H1 (cell line): Measurements from ENCODE around the gene BRICD5. TPM values are rescaled to one million over a fixed set of nuclear protein-coding genes. Genes with fewer than 3 reads are reported as not detected.
A peak's percentile ranks its signal among the peaks of the same experiment; 100 is the strongest.

ENCODE experiments used
- CTCF ChIA-PET: fragments of 300-600 bp; sonication (Branson Sonifier 250); formaldehyde crosslinking; loops from one replicate; lab custom pipeline; 2021; ENCODE audit not compliant: partially characterized antibody; lab: Charles Lee
- POLR2A ChIA-PET: fragments of 300-600 bp; sonication (Branson Sonifier 250); formaldehyde crosslinking; loops from one replicate; lab custom pipeline; 2021; ENCODE audit warnings: inconsistent platforms; ENCODE audit not compliant: partially characterized antibody; lab: Charles Lee
- DNase-seq, 2 experiments: peaks; one replicate each; pipeline versions ENCODE4 v3.0.0 to v3.0.0-alpha.2; 2010 to 2022; ENCODE audit warnings: low spot score in 2 of 2, low read depth in 1 of 2, mixed read lengths in 1 of 2
- FAIRE-seq: peaks from 2 replicates; lab custom pipeline; 2011; peaks lifted over from hg19 to GRCh38; lab: Jason Lieb, UNC
- H2AFZ ChIP-seq: 2 replicates; pipeline ENCODE4 v1.8.1; 2012; ENCODE audit warnings: low read length, inconsistent platforms
- H2AK5ac ChIP-seq: 2 replicates; pipeline ENCODE4 v1.6.1; 2013; ENCODE audit warnings: low read depth, low read length
- H2BK120ac ChIP-seq: replicated peaks from 2 replicates; pipeline ENCODE3; 2013; ENCODE audit warnings: low read depth, low read length, inconsistent platforms
- H2BK12ac ChIP-seq: 2 replicates; pipeline ENCODE4 v1.6.1; 2013; ENCODE audit warnings: low read depth, low read length
- H2BK15ac ChIP-seq: 2 replicates; pipeline ENCODE4 v1.6.1; 2013; ENCODE audit warnings: low read length
- H2BK20ac ChIP-seq: 2 replicates; pipeline ENCODE4 v1.6.1; 2013; ENCODE audit warnings: low read length
- H2BK5ac ChIP-seq: 2 replicates; pipeline ENCODE4 v1.6.1; 2013; ENCODE audit warnings: low read depth, low read length
- H3K14ac ChIP-seq: 2 replicates; pipeline ENCODE4 v1.6.1; 2013; ENCODE audit warnings: inconsistent platforms; ENCODE audit not compliant: insufficient read length
- H3K18ac ChIP-seq: 2 replicates; pipeline ENCODE4 v1.6.1; 2013; ENCODE audit warnings: low read length; ENCODE audit errors: extremely low read depth
- H3K23ac ChIP-seq: 2 replicates; pipeline ENCODE4 v1.6.1; 2013; ENCODE audit warnings: inconsistent platforms; ENCODE audit not compliant: insufficient read length
- H3K23me2 ChIP-seq: 2 replicates; pipeline ENCODE4 v1.6.1; 2013; ENCODE audit warnings: low read depth, low read length
- H3K27ac ChIP-seq: 2 replicates; pipeline ENCODE4 v1.6.1; 2011; ENCODE audit warnings: low read depth, low read length, inconsistent platforms
- H3K27me3 ChIP-seq, 4 experiments: replicated peaks in 1 of 4; 1 replicate in 1 of 4; 2 replicates in 3 of 4; pipeline versions ENCODE4 v1.6.1 to v1.8.1; 2011 to 2013; ENCODE audit warnings: low read length in 3 of 4, mild to moderate bottlenecking in 3 of 4, inconsistent platforms in 2 of 4, mixed read lengths in 2 of 4, moderate library complexity in 1 of 4; ENCODE audit not compliant: control insufficient read depth in 3 of 4, insufficient read depth in 3 of 4; ENCODE audit errors: extremely low read depth in 1 of 4
- H3K36me3 ChIP-seq, 4 experiments: 2 replicates each; pipeline versions ENCODE4 v1.6.1 to v1.8.1; 2011 to 2013; ENCODE audit warnings: mild to moderate bottlenecking in 4 of 4, low read length in 3 of 4, moderate library complexity in 2 of 4, control low read depth in 1 of 4, inconsistent platforms in 1 of 4; ENCODE audit not compliant: insufficient read depth in 4 of 4, control insufficient read depth in 2 of 4
- H3K4ac ChIP-seq: replicated peaks from 2 replicates; pipeline ENCODE3; 2013; ENCODE audit warnings: low read length, low read depth, mixed read lengths, inconsistent platforms; ENCODE audit not compliant: insufficient read length
- H3K4me1 ChIP-seq, 4 experiments: replicated peaks in 1 of 4; 1 replicate in 1 of 4; 2 replicates in 3 of 4; pipeline versions ENCODE4 v1.6.1 to v1.8.1; 2011 to 2013; ENCODE audit warnings: low read length in 3 of 4, inconsistent platforms in 2 of 4, mixed read lengths in 1 of 4; ENCODE audit not compliant: insufficient read depth in 4 of 4, control insufficient read depth in 3 of 4
- H3K4me2 ChIP-seq, 2 experiments: 2 replicates each; pipeline versions ENCODE4 v1.6.1 to v1.8.1; 2011 to 2013; ENCODE audit warnings: low read depth in 2 of 2, low read length in 2 of 2, control low read depth in 1 of 2, inconsistent platforms in 1 of 2, mild to moderate bottlenecking in 1 of 2; ENCODE audit not compliant: insufficient read depth in 1 of 2
- H3K4me3 ChIP-seq, 4 experiments: fragments of 200-600, 300-600 bp in 1 of 4; sonication (generic), shearing (Covaris generic), sonication (Bioruptor Twin) in 1 of 4; 2 replicates each; pipeline versions ENCODE4 v1.5.1 to v1.8.1; 2011 to 2016; ENCODE audit warnings: low read length in 4 of 4, low read depth in 3 of 4, control low read depth in 2 of 4, inconsistent platforms in 2 of 4, mild to moderate bottlenecking in 2 of 4, mixed read lengths in 1 of 4, moderate library complexity in 1 of 4; ENCODE audit not compliant: insufficient read depth in 2 of 4; ENCODE audit errors: extremely low read depth in 1 of 4
- H3K56ac ChIP-seq: replicated peaks from 2 replicates; pipeline ENCODE3; 2013; ENCODE audit warnings: low read depth, mild to moderate bottlenecking, mixed read lengths, low read length, inconsistent platforms; ENCODE audit not compliant: insufficient read length
- H3K79me1 ChIP-seq: 2 replicates; pipeline ENCODE4 v1.6.1; 2013; ENCODE audit warnings: low read depth, low read length, control low read depth
- H3K79me2 ChIP-seq, 2 experiments: 2 replicates each; pipeline versions ENCODE4 v1.6.1 to v1.8.1; 2012 to 2013; ENCODE audit warnings: low read length in 2 of 2, mild to moderate bottlenecking in 2 of 2, inconsistent platforms in 1 of 2; ENCODE audit not compliant: insufficient read depth in 2 of 2, control insufficient read depth in 1 of 2
- H3K9ac ChIP-seq, 4 experiments: replicated peaks in 1 of 4; 1 replicate in 1 of 4; 2 replicates in 3 of 4; pipeline versions ENCODE4 v1.6.1 to v1.8.1; 2011 to 2013; ENCODE audit warnings: low read depth in 3 of 4, low read length in 3 of 4, control low read depth in 2 of 4, mild to moderate bottlenecking in 2 of 4, moderate library complexity in 2 of 4, inconsistent platforms in 1 of 4; ENCODE audit errors: extremely low read depth in 1 of 4
- H3K9me3 ChIP-seq, 2 experiments: 2 replicates each; pipeline versions ENCODE4 v1.6.1 to v1.8.1; 2012 to 2013; ENCODE audit warnings: mild to moderate bottlenecking in 2 of 2, moderate library complexity in 2 of 2, control low read depth in 1 of 2, inconsistent platforms in 1 of 2, low read depth in 1 of 2, low read length in 1 of 2, mixed read lengths in 1 of 2; ENCODE audit not compliant: insufficient read depth in 2 of 2
- H4K20me1 ChIP-seq, 2 experiments: replicated peaks in 1 of 2; 2 replicates each; pipeline versions ENCODE3 to v1.8.1; 2011 to 2013; ENCODE audit warnings: inconsistent platforms in 2 of 2, low read length in 2 of 2, mild to moderate bottlenecking in 1 of 2; ENCODE audit not compliant: insufficient read depth in 2 of 2, control insufficient read depth in 1 of 2
- H4K5ac ChIP-seq: 2 replicates; pipeline ENCODE4 v1.6.1; 2013; ENCODE audit warnings: low read length, low read depth, mixed read lengths, inconsistent platforms; ENCODE audit not compliant: insufficient read length
- H4K8ac ChIP-seq: 2 replicates; pipeline ENCODE4 v1.8.0; 2013; ENCODE audit warnings: mild to moderate bottlenecking, moderate library complexity, low read length, inconsistent platforms; ENCODE audit not compliant: insufficient read depth; ENCODE audit errors: extremely low read depth
- H4K91ac ChIP-seq: replicated peaks from 2 replicates; pipeline ENCODE3; 2013; ENCODE audit warnings: low read length, mixed read lengths, inconsistent platforms; ENCODE audit not compliant: insufficient read length
- BACH1 ChIP-seq: IDR thresholded peaks from 2 replicates; pipeline ENCODE4 v1.6.1; 2012; ENCODE audit warnings: low read length, improper control_type of control experiment
- CBX8 ChIP-seq: fragments of 300-800, 300-1000 bp; sonication (generic); IDR thresholded peaks from 2 replicates; pipeline ENCODE4 v1.7.1; 2016; ENCODE audit warnings: low read depth, low read length, borderline replicate concordance
- E2F6 ChIP-seq: IDR thresholded peaks from 2 replicates; pipeline ENCODE4 v1.6.1; 2012; ENCODE audit warnings: inconsistent platforms
- EGR1 ChIP-seq: IDR thresholded peaks from 2 replicates; pipeline ENCODE4 v1.6.1; 2011; ENCODE audit warnings: low read depth, low read length, borderline replicate concordance
- NRF1 ChIP-seq: IDR thresholded peaks from 2 replicates; pipeline ENCODE4 v1.6.1; 2011; ENCODE audit warnings: mild to moderate bottlenecking, low read depth, low read length, improper control_type of control experiment
- RBBP5 ChIP-seq: IDR thresholded peaks from 2 replicates; pipeline ENCODE4 v1.7.1; 2012; ENCODE audit warnings: low read depth, mild to moderate bottlenecking, inconsistent platforms, low read length, moderate library complexity, borderline replicate concordance
- SIX5 ChIP-seq: IDR thresholded peaks from 2 replicates; pipeline ENCODE4 v1.6.1; 2011; ENCODE audit warnings: mild to moderate bottlenecking, low read depth, low read length
- SP1 ChIP-seq: IDR thresholded peaks from 2 replicates; pipeline ENCODE4 v1.6.1; 2011; ENCODE audit warnings: low read depth, low read length
- SP2 ChIP-seq: IDR thresholded peaks from 2 replicates; pipeline ENCODE4 v1.6.1; 2012; ENCODE audit warnings: mild to moderate bottlenecking, low read length, inconsistent platforms
- TCF12 ChIP-seq: IDR thresholded peaks from 2 replicates; pipeline ENCODE4 v1.6.1; 2011; ENCODE audit warnings: low read depth, mild to moderate bottlenecking, low read length
- WGBS, 2 experiments: shearing (Covaris generic) in 1 of 2; methylation state at CpG; one replicate each; pipeline versions ENCODE4 v1.1.6 to v1.1.7; 2013 to 2015; ENCODE audit warnings: low lambda C conversion rate in 2 of 2, mixed read lengths in 2 of 2, inconsistent platforms in 1 of 2, low coverage in 1 of 2, missing lambda C conversion rate in 1 of 2; ENCODE audit not compliant: insufficient replicate concordance in 2 of 2, insufficient coverage in 1 of 2, insufficient read length in 1 of 2; ENCODE audit errors: extremely low coverage in 1 of 2, missing lambda C conversion rate in 1 of 2; 5-methylcytosine and 5-hydroxymethylcytosine counted together
- polyA plus RNA-seq, 7 experiments: library from polyadenylated mRNA; depleted of rRNA in 3 of 7; stranded (reverse) in 5 of 7; unstranded in 2 of 7; fragments of >200 nt in 5 of 7; fragments of 200-250 nt in 2 of 7; gene quantifications; 1 replicate in 5 of 7; 2 replicates in 1 of 7; 4 replicates in 1 of 7; pipeline versions ENCODE4 v1.2.1 to v1.2.3, GENCODE V29; 2011 to 2013; ENCODE audit warnings: missing spikeins in 2 of 7, mixed read lengths in 2 of 7
- total RNA-seq: library from RNA; stranded (reverse); fragmentation: NEBNext Ultra II Directional; extraction: Animal tissue kit (Norgen Biotek cat#: 25700); gene quantifications from 2 replicates; pipeline ENCODE4 v1.2.1, GENCODE V29; 2021

Gene BRICD5
- total and polyA plus RNA-seq, 2 of the 8 experiments (the other 6 are each of a cell fraction or from before 2014, with no cell fraction given): 8.5 to 14.2 TPM

- POLR2A ChIA-PET: interaction anchor here (0.6 to 15.1 kb wide), 16 partner anchors 9 to 296 kb away, joined by 3 to 156 read pairs (median 4); partner anchors contain the start of genes CASKIN1, DNASE1L2, E4F1 and ECI1
- peak within 1 kb of the TSS; percentile 100 for H4K5ac ChIP-seq
- H4K20me1 ChIP-seq: peaks cover 0 to 8% of the 10 kb centered on the region in 2 experiments
- peaks cover 11% of the 10 kb centered on the region; the same call in 1 of the 2 replicates for H3K23me2 ChIP-seq
- CTCF ChIA-PET: interaction anchor here (0.8 to 2.7 kb wide), 3 partner anchors 10 to 48 kb away, joined by 3 to 23 read pairs (median 3); no protein-coding TSS in a partner anchor
- peak within 1 kb of the TSS; percentile 97 for H2BK5ac ChIP-seq
- peaks cover 0 to 13% (median 8%) of the 10 kb centered on the region in 4 experiments; a peak in 6 of 7 replicates for H3K4me1 ChIP-seq
- no peak within 1 kb of the TSS for H3K14ac ChIP-seq
- peaks cover 0 to 7% of the 10 kb centered on the region in 2 experiments; a peak in 1 of 4 replicates for H3K79me2 ChIP-seq
- peak within 1 kb of the TSS; percentile 100 for H4K8ac ChIP-seq
- FAIRE-seq (no peak), DNase-seq (peak in 1 of 2 experiments; percentile 91)
- 0 out of 2 replicates have a peak within 1 kb of the TSS, but pooled peaks have one; percentile 39 for H2BK12ac ChIP-seq
- H3K4me2 ChIP-seq: peak within 1 kb of the TSS; percentile 87 to 91
- H2AFZ ChIP-seq: peak within 1 kb of the TSS; percentile 88
- H3K27ac ChIP-seq: peak within 1 kb of the TSS; percentile 98
- peak within 1 kb of the TSS; percentile 98 for H3K56ac ChIP-seq
- H3K79me1 ChIP-seq: peaks cover 6% of the 10 kb centered on the region
- no peaks in the 10 kb centered on the region; a peak in 3 of 7 replicates for H3K27me3 ChIP-seq
- WGBS, 2 experiments: 1% methylated on average over 49 of the region's 93 CpGs; no CpG with 5 or more reads in 1 of the 2 experiments
- H3K18ac ChIP-seq: peak within 1 kb of the TSS; percentile 100
- H2BK15ac ChIP-seq: peak within 1 kb of the TSS; percentile 88
- H3K36me3 ChIP-seq: peaks cover 4 to 34% (median 12%) of the 10 kb centered on the region in 4 experiments; a peak in 6 of 8 replicates
- H3K9ac ChIP-seq: peak within 1 kb of the TSS; percentile 77 to 97 (median 94)
- H3K4me3 ChIP-seq: peak within 1 kb of the TSS; percentile 78 to 97 (median 92)
- H2BK120ac ChIP-seq: peak within 1 kb of the TSS; percentile 57
- peak within 1 kb of the TSS; percentile 80; the same call in 1 of the 2 replicates for H2BK20ac ChIP-seq
- peak within 1 kb of the TSS; percentile 87 for H4K91ac ChIP-seq
- peak within 1 kb of the TSS; percentile 93; the same call in 1 of the 2 replicates for H2AK5ac ChIP-seq
- peak within 1 kb of the TSS; percentile 98 for H3K4ac ChIP-seq
- H3K9me3 ChIP-seq: no peaks in the 10 kb centered on the region
- no peak within 1 kb of the TSS for H3K23ac ChIP-seq
- TF ChIP-seq SIX5 (peak; percentile 2; the same call in 1 of the 2 replicates), RBBP5 (peak; percentile 92), TCF12 (0 out of 2 replicates have a peak, but pooled peaks have one; percentile 11), SP2 (no peak), NRF1 (peak; percentile 98), EGR1 (no peak), E2F6 (no peak), SP1 (no peak), CBX8 (no peak), BACH1 (peak; percentile 21; the same call in 1 of the 2 replicates)
Observed at GRCh38 chr16:2205104-2205966, 5.3 kb downstream of the BRICD5 start, which contains the start of gene MLST8. TSS of gene MLST8 (plus strand) at chr16:2205454. CDS start at chr16:2206086, 632 bp downstream.
